Stimulated activated naive CD4-positive, alpha-beta T cell (primary cell): ENCODE data around the gene PAMR1.
"Not testable (repeated sequence)": the region's sequence is repeated elsewhere in the genome, so short reads cannot be mapped to it uniquely, and the experiment has no call there.

Experiments
- DNase-seq, 6 experiments: peaks; one replicate each; lab custom pipeline; 2025; lab: John Stamatoyannopoulos, UW

The PAMR1 gene

GRCh38 chr11:35545391-35546003 lies 20.1 kb upstream of the PAMR1 start:
- DNase-seq = no peak

- DNase-seq = no peak
Observed at GRCh38 chr11:35543481-35543880, 18.1 kb upstream of the PAMR1 start.

- DNase-seq = no peak
Observed at GRCh38 chr11:35541621-35542375, 16.4 kb upstream of the PAMR1 start.

GRCh38 chr11:35540526-35540925 lies 15.1 kb upstream of the PAMR1 start:
- DNase-seq = no peak

- DNase-seq = no peak
Observed at GRCh38 chr11:35539781-35540281, 14.4 kb upstream of the PAMR1 start.

- no peak for DNase-seq
Observed at GRCh38 chr11:35539256-35539655, 13.8 kb upstream of the PAMR1 start.

- no peak for DNase-seq
Observed at GRCh38 chr11:35536470-35536869, 11.1 kb upstream of the PAMR1 start.

- DNase-seq = no peak
Observed at GRCh38 chr11:35531246-35531645, 5.8 kb upstream of the PAMR1 start.

- DNase-seq = no peak
Observed at GRCh38 chr11:35529971-35530495, 4.6 kb upstream of the PAMR1 start.

- no peak for DNase-seq
Observed at GRCh38 chr11:35526370-35526792, 965 bp upstream of the PAMR1 start.

GRCh38 chr11:35524780-35525179 lies 636 bp downstream of the PAMR1 start:
- no peak for DNase-seq

GRCh38 chr11:35523861-35524260 lies 1.6 kb downstream of the PAMR1 start:
- DNase-seq = no peak

- DNase-seq = no peak
Observed at GRCh38 chr11:35523331-35523768, 2.1 kb downstream of the PAMR1 start.

- not testable (repeated sequence) for DNase-seq
Observed at GRCh38 chr11:35522091-35522490, 3.3 kb downstream of the PAMR1 start.

GRCh38 chr11:35520376-35520775 lies 5.0 kb downstream of the PAMR1 start:
- DNase-seq = no peak

GRCh38 chr11:35518766-35519165 lies 6.7 kb downstream of the PAMR1 start:
- no peak for DNase-seq

GRCh38 chr11:35517481-35517880 lies 7.9 kb downstream of the PAMR1 start:
- no peak for DNase-seq

GRCh38 chr11:35516403-35516802 lies 9.0 kb downstream of the PAMR1 start:
- no peak for DNase-seq

GRCh38 chr11:35515224-35515623 lies 10.2 kb downstream of the PAMR1 start:
- DNase-seq = no peak

- DNase-seq = no peak
Observed at GRCh38 chr11:35514481-35514880, 10.9 kb downstream of the PAMR1 start.

GRCh38 chr11:35511666-35512065 lies 13.8 kb downstream of the PAMR1 start:
- no peak for DNase-seq

GRCh38 chr11:35507688-35508087 lies 17.7 kb downstream of the PAMR1 start:
- no peak for DNase-seq

- DNase-seq = no peak
Observed at GRCh38 chr11:35501776-35502175, 23.6 kb downstream of the PAMR1 start.
